CD4-positive, alpha-beta T cell (primary cell): ENCODE measurements around the gene ASTN1. TPM values are rescaled to one million over a fixed set of nuclear protein-coding genes. Genes with fewer than 3 reads are reported as not detected.

Source experiments
- ATAC-seq: fragments of 200-7000 bp; cut with Tn5 transposase; one replicate; pipeline ENCODE4 v1.10.0; 2022; ENCODE audit warnings: mild to moderate bottlenecking; ENCODE audit not compliant: poor library complexity
- CTCF ChIA-PET: fragments of 350-600 bp; sonication (Branson Sonifier 250); formaldehyde crosslinking; loops from one replicate; lab custom pipeline; 2021; ENCODE audit warnings: antibody characterized with exemption, inconsistent platforms; lab: Charles Lee
- POLR2A ChIA-PET: fragments of 350-600 bp; sonication (Branson Sonifier 250); formaldehyde crosslinking; loops from one replicate; lab custom pipeline; 2021; ENCODE audit warnings: antibody characterized with exemption, inconsistent platforms; lab: Charles Lee
- DNase-seq, 14 experiments: peaks; one replicate each; pipeline ENCODE4 v3.0.0-alpha.2; 2013 to 2020; ENCODE audit warnings: mixed read lengths in 2 of 14
- H3K27ac ChIP-seq, 2 donors: one replicate each; pipeline versions ENCODE4 v1.5.1 to v1.7.0; 2013; ENCODE audit warnings: low read length in 2 of 2, low read depth in 1 of 2, mild to moderate bottlenecking in 1 of 2
- H3K27me3 ChIP-seq, 2 experiments: 1 replicate in 1 of 2; 2 replicates in 1 of 2; pipeline versions ENCODE4 v1.6.1 to v1.7.0; 2013; ENCODE audit warnings: low read length in 2 of 2, control low read depth in 1 of 2, mild to moderate bottlenecking in 1 of 2, moderate library complexity in 1 of 2; ENCODE audit not compliant: insufficient read depth in 2 of 2, control insufficient read depth in 1 of 2
- H3K36me3 ChIP-seq: one replicate; pipeline ENCODE4 v1.6.1; 2013; ENCODE audit warnings: low read length, control low read depth; ENCODE audit not compliant: insufficient read depth
- H3K4me1 ChIP-seq: one replicate; pipeline ENCODE4 v1.6.1; 2013; ENCODE audit warnings: low read length, control low read depth; ENCODE audit not compliant: insufficient read depth
- H3K4me3 ChIP-seq: one replicate; pipeline ENCODE4 v1.5.1; 2013; ENCODE audit warnings: mild to moderate bottlenecking, low read length, moderate library complexity
- H3K9me3 ChIP-seq, 2 experiments: 1 replicate in 1 of 2; 2 replicates in 1 of 2; pipeline versions ENCODE4 v1.6.1 to v1.7.0; 2013; ENCODE audit warnings: low read length in 2 of 2, mild to moderate bottlenecking in 2 of 2, control low read depth in 1 of 2, moderate library complexity in 1 of 2; ENCODE audit not compliant: control insufficient read depth in 1 of 2, insufficient read depth in 1 of 2
- H3K27ac Mint-ChIP-seq: one replicate; pipeline ENCODE4 v1.8.0; 2020; ENCODE audit warnings: mixed read lengths
- H3K27me3 Mint-ChIP-seq: one replicate; pipeline ENCODE4 v1.8.0; 2021; ENCODE audit warnings: mixed read lengths
- H3K36me3 Mint-ChIP-seq: one replicate; pipeline ENCODE4 v1.8.0; 2021; ENCODE audit warnings: low read depth, mixed read lengths
- H3K4me1 Mint-ChIP-seq: one replicate; pipeline ENCODE4 v1.8.0; 2021; ENCODE audit warnings: low read depth, mixed read lengths
- H3K4me3 Mint-ChIP-seq: one replicate; pipeline ENCODE4 v1.8.0; 2020; ENCODE audit warnings: mild to moderate bottlenecking, mixed read lengths
- H3K9me3 Mint-ChIP-seq: one replicate; pipeline ENCODE4 v1.8.0; 2020; ENCODE audit warnings: mixed read lengths
- intact Hi-C, 2 experiments: fragments of 100-400 bp; cut with DNase I in 1 of 2; cut with micrococcal nuclease in 1 of 2; formaldehyde crosslinking; loops; one replicate each; pipeline versions ENCODE4 v1.15.1 to v1.9.0; 2023 to 2025; cut with DNase I, micrococcal nuclease
- total RNA-seq, 174 experiments: library from RNA in 2 of 174; stranded (reverse) in 2 of 174; gene quantifications; one replicate each; pipeline ENCODE4 v1.2.3 and lab custom pipeline; 2021 to 2026
- TF ChIP-seq, protein P1 (sequence below): fragments of 200-600 bp; IDR thresholded peaks from one replicate; pipeline ENCODE4 v1.8.0; 2022; ENCODE audit warnings: antibody characterized with exemption, mild to moderate bottlenecking

ASTN1 gene
- total RNA-seq, 2 experiments from 2014 or later: not detected

DNA sequence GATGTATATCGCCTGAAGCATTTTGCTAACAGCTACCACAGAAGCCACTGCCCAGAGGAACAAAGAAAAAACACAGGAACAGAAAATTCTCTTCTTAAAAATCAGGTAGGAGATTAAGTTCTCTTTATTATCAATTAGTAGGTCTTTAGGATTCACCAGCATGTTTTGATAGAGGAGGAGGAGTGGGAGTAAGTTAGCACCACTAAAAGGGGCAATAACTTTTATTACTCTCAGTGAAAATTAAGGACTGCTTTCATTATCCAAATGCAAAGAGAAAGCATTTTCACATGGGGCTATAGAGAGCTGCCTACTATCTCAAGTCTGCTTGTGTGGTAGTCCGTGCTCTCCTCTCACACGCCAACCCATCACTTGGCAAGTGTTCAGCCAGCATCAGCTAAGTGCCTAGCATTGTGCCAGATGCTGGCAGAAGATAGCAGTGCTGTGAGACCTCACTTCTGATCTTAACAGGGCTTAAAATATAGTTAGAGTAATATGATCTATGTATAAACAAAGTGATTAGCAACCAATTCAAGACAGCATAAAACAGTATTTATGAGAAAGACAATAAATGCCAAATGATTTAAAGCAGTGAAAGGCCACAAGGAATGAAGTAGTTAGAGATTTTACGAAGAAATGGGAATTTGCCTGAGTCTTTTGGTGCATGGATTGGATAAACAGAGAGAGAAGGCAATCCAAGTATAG is 39.8 kb downstream of the ASTN1 start:
- Histone ChIP-seq H3K27ac (no peak overlapping the region), H3K36me3 (no peaks in the 10 kb centered on the region), H3K4me1 (no peaks in the 10 kb centered on the region), H3K27me3 (no peaks in the 10 kb centered on the region), H3K9me3 (peaks cover 0 to 7% of the 10 kb centered on the region in 2 experiments), H3K4me3 (no peak overlapping the region)
- Mint-ChIP-seq H3K27ac (no peak overlapping the region), H3K4me3 (no peak overlapping the region), H3K36me3 (no peaks in the 10 kb centered on the region), H3K4me1 (no peaks in the 10 kb centered on the region), H3K27me3 (no peaks in the 10 kb centered on the region), H3K9me3 (peaks cover 2% of the 10 kb centered on the region)
- ATAC-seq: no peak
- intact Hi-C loops: no loop called here
- POLR2A ChIA-PET: no interaction called here
- CTCF ChIA-PET: no interaction called here
- TF ChIP-seq, protein P1, sequence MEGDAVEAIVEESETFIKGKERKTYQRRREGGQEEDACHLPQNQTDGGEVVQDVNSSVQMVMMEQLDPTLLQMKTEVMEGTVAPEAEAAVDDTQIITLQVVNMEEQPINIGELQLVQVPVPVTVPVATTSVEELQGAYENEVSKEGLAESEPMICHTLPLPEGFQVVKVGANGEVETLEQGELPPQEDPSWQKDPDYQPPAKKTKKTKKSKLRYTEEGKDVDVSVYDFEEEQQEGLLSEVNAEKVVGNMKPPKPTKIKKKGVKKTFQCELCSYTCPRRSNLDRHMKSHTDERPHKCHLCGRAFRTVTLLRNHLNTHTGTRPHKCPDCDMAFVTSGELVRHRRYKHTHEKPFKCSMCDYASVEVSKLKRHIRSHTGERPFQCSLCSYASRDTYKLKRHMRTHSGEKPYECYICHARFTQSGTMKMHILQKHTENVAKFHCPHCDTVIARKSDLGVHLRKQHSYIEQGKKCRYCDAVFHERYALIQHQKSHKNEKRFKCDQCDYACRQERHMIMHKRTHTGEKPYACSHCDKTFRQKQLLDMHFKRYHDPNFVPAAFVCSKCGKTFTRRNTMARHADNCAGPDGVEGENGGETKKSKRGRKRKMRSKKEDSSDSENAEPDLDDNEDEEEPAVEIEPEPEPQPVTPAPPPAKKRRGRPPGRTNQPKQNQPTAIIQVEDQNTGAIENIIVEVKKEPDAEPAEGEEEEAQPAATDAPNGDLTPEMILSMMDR: no peak
- no peak for DNase-seq

DNA sequence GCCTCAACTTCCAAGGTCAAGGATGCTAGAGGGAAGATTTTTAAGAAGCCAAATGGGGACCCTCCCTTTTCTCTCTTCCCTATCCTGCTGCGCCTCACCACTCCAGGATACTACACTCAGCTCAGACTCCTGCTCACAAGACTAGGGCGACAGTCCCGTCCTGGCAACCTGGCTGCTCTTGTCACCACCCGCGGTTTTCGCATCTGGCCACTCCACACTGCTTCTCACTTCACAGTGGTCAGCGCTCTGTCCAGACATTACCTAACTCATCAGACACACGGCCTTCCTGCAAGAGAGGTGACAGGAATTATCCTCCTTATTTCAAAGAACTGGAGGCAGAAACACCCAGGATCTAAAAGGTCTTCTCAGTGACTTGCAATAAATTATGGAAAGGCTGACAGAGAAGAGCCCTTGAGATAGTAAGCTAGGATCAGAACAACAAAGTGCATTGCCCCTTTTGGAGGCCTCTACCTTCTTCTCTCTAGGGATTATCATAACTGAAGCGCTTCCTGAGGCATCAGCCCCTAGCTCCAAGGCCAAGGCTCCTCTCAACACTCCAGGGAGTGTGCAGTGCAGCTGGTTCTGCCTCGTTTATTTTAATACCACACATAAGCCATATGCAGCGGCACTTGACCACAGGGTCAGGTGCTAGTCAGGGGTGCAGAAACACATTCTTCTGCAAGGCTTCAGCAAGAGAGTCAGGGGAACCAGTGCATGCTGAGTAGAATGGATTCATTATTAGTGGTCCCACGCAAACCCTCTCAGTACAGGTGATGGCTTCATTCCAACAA is 41.9 kb downstream of the ASTN1 start:
- no peak overlapping the region for H3K4me3 Mint-ChIP-seq
- no peak overlapping the region for H3K4me3 ChIP-seq
- no peak overlapping the region for H3K27ac ChIP-seq
- H3K36me3 ChIP-seq: no peaks in the 10 kb centered on the region
- intact Hi-C loops: no loop called here
- H3K4me1 Mint-ChIP-seq: no peaks in the 10 kb centered on the region
- DNase-seq: no peak
- POLR2A ChIA-PET: no interaction called here
- H3K27me3 Mint-ChIP-seq: no peaks in the 10 kb centered on the region
- CTCF ChIA-PET: no interaction called here
- H3K9me3 Mint-ChIP-seq: peaks cover 2% of the 10 kb centered on the region
- TF ChIP-seq, protein P1: no peak
- peaks cover 0 to 7% of the 10 kb centered on the region in 2 experiments for H3K9me3 ChIP-seq
- no peaks in the 10 kb centered on the region for H3K27me3 ChIP-seq
- no peaks in the 10 kb centered on the region for H3K4me1 ChIP-seq
- H3K27ac Mint-ChIP-seq: no peak overlapping the region
- no peaks in the 10 kb centered on the region for H3K36me3 Mint-ChIP-seq
- no peak for ATAC-seq

DNA sequence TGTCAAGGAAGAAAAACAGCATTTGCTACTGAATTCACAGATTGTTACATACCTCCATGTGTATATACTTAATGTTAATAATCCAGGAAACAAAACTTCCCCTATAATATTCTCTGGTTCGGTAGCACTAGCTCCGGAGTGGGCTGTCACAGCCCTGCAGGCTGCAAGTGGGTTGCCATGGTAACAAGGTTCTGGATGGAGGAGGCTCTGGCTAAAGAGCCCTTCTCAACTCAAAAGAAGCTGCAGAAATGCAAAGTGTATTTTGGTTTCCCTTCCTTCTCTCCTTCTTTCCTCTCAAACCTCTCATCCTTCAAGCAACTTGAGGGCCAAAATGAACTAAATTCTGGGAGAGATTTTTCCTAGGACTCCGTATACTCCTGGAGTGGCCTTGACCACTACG is 45.2 kb downstream of the ASTN1 start:
- POLR2A ChIA-PET: no interaction called here
- no peak for ATAC-seq
- peaks cover 2% of the 10 kb centered on the region for H3K9me3 Mint-ChIP-seq

More for the DNA sequence above, 45.2 kb downstream of the ASTN1 start:
- Histone ChIP-seq H3K27me3 (no peaks in the 10 kb centered on the region), H3K9me3 (peaks cover 0 to 7% of the 10 kb centered on the region in 2 experiments), H3K36me3 (no peaks in the 10 kb centered on the region), H3K4me1 (no peaks in the 10 kb centered on the region), H3K27ac (no peak overlapping the region), H3K4me3 (no peak overlapping the region)
- H3K36me3 Mint-ChIP-seq: no peaks in the 10 kb centered on the region
- TF ChIP-seq, protein P1: no peak
- CTCF ChIA-PET: no interaction called here
- intact Hi-C loops: no loop called here
- H3K4me3 Mint-ChIP-seq: no peak overlapping the region
- no peaks in the 10 kb centered on the region for H3K4me1 Mint-ChIP-seq
- no peak overlapping the region for H3K27ac Mint-ChIP-seq
- H3K27me3 Mint-ChIP-seq: no peaks in the 10 kb centered on the region
- DNase-seq: no peak
